SHP77 (cell line): ENCODE results near the gene SLC14A1.

Experiments used
- DNase-seq, 2 experiments: peaks; one replicate each; lab custom pipeline; 2025; lab: John Stamatoyannopoulos, UW

SLC14A1 gene

GRCh38 chr18:45722899-45723298, 1.1 kb upstream of the SLC14A1 start:
- peak; percentile 57 to 66 for DNase-seq

GRCh38 chr18:45724601-45725000, 620 bp downstream of the SLC14A1 start:
- no peak for DNase-seq

DNA sequence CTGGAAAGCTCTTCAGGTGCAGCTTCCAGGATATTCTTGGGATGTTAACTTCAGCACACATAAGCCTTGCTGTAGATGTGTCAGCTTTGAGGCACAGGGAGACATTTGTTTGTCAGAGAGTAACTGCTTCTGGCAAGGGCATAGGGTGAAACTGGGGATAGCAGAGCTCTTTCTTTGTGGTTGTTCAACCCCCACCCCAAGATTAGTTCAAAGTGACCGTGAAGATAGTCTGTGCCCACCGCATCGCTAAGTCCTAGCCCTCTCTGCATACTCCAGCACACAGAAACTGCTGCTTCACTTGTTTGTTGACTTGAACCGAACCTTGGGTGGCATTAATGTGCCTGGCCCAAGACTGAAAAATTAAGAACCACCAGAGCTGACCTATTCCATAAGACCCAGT, 1.4 kb downstream of the SLC14A1 start:
- DNase-seq: no peak

DNA sequence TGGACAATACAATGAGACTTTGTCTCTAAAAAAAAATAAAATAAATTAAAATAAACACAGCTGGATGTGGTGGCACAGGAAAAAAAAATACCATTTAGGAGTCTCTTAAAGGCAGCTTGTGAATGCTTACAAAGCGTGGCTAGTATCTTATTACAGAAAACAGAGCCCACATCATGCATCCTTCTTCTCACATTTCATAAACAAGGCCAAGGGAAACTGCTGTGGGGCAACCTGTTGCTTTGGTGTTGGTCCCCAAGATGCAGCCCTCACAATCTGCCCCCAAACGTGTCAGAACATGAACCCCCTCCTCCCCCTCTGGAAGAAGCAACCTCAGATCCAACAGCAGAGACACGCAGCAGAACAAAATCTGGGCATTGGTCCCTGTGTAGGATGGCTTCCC, 2.6 kb downstream of the SLC14A1 start:
- no peak for DNase-seq

DNA sequence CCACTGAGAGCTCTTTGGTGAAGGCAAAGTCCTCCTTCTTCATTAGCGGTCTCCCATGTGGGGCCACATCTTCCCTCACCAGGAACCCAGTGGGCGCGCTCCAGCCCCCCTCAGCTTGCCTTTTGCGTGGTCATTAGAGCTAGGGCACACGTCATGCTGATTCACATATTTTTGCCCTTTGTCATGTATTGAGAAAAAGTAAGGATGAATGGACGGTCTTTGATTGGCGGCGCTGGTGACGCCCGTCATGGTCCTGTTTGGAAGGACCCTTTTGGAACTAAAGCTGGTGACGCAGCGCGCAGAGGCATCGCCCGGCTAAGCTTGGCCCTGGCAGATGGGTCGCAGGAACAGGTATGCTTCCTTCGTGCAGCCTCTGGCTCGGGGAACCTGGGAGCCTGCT, 3.1 kb downstream of the SLC14A1 start:
- DNase-seq: no peak

- DNase-seq: no peak
Observed at GRCh38 chr18:45728336-45729010, 4.5 kb downstream of the SLC14A1 start.

DNA sequence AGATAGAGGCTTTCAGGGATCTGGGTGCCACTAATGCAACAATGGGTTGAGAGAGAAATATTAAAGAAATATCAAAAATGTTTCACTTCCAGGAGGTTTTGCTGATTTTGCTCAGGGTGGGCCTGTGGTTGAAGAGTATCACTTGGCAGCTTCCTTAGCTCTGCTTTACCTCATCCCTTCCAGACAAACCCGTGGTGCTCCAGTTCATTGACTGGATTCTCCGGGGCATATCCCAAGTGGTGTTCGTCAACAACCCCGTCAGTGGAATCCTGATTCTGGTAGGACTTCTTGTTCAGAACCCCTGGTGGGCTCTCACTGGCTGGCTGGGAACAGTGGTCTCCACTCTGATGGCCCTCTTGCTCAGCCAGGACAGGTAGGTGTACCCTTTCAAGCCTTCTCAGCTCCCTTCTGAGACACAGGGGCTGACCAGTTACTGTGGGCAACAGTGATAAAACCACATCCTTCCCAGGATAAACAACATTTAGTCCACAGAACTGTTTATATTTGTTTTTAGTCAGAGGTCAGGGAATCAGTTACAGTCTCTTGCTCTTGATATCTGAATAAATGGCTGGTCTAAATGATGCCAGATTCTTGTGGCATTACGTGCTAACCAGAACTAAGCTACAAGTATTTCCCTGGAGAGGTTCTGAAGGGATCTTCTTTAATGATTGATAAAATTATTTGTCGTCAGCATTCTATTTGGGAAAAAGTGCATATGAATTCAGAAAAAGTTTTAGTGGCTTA, 7.0 kb downstream of the SLC14A1 start:
- DNase-seq: no peak

- DNase-seq: no peak
Observed at GRCh38 chr18:45731716-45732115, 7.7 kb downstream of the SLC14A1 start.

DNA sequence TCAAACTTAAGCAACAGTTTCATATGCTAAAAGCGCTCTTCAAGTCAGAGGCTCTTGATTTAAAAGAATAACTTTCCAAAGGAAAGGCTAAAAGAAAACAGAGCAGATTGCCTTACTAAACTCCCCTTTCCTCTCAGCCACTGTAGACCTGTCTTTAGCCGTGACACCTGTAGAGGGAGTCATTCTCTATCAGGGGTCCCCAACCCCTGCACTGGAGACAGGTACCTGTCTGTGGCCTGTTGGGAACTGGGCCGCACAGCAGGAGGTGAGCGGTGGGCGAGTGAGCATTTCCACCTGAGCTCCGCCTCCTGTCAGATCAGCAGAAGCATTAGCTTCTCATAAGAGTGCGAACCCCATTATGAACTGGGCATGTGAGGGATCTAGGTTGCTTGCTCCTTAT, 9.6 kb downstream of the SLC14A1 start:
- DNase-seq: no peak

DNA sequence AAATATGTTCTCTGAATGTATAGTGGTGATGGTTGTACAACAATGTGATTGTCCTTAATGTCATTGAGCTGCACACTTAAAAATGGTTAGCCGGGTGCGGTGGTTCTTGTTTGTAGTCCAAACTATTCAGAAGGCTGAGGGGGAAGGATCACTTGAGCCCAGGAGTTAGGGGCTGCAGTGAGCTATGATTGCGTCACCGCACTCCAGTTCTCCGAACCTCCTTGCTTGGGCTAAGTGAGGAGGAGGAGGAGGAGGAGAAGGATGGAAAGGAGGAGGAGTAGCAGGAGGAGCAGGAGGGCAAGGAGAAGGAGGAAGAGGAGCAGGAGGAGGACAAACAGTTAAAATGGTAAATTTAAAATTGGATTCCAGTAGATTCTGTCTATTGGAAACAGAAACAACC, 10.5 kb downstream of the SLC14A1 start:
- DNase-seq: no peak

GRCh38 chr18:45734944-45735343, 11.0 kb downstream of the SLC14A1 start:
- no peak for DNase-seq

DNA sequence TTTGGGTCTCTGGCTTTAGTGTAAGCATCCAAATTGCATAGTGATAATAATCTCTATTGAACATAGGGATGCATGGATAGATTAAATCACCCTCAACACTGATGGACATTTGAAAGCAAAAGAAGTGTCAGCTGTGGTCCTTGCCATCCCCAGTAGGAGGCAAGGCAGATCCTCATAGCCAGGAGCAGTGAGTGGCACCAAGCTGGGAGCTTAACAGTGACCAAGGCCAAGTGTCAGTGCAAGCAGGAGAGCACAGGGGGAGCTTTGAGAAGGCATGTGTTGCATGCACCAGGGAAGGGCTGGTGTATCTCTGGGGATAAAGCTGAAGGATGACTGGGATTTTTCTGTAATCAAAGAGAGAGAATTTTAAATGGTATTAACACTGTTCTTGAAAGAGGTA, 14.7 kb downstream of the SLC14A1 start:
- DNase-seq: no peak

- DNase-seq: no peak
Observed at GRCh38 chr18:45739268-45739667, 15.3 kb downstream of the SLC14A1 start.

GRCh38 chr18:45739848-45740247, 15.9 kb downstream of the SLC14A1 start:
- DNase-seq: no peak

- DNase-seq: no peak
Observed at GRCh38 chr18:45741056-45741455, 17.1 kb downstream of the SLC14A1 start.

- no peak for DNase-seq
Observed at GRCh38 chr18:45745817-45746461, 22.0 kb downstream of the SLC14A1 start.

GRCh38 chr18:45748501-45748900, 24.5 kb downstream of the SLC14A1 start:
- DNase-seq: no peak

DNA sequence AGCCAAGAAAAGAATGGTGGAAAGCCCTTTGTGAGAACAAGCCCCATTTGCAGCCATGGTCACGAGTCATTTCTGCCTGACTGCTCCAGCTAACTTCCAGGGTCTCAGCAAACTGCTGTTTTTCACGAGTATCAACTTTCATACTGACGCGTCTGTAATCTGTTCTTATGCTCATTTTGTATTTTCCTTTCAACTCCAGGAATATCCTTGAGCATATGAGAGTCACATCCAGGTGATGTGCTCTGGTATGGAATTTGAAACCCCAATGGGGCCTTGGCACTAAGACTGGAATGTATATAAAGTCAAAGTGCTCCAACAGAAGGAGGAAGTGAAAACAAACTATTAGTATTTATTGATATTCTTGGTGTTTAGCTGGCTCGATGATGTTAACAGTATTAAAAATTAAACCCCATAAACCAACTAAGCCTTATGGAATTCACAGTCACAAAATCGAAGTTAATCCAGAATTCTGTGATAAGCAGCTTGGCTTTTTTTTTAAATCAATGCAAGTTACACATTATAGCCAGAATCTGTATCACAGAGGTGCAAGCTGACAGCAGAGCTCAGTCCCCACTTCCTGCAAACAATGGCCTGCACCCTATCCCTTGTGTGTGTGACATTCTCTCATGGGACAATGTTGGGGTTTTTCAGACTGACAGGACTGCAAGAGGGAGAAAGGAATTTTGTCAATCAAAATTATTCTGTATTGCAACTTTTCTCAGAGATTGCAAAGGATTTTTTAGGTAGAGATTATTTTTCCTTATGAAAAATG, 26.1 kb downstream of the SLC14A1 start:
- DNase-seq: no peak

DNA sequence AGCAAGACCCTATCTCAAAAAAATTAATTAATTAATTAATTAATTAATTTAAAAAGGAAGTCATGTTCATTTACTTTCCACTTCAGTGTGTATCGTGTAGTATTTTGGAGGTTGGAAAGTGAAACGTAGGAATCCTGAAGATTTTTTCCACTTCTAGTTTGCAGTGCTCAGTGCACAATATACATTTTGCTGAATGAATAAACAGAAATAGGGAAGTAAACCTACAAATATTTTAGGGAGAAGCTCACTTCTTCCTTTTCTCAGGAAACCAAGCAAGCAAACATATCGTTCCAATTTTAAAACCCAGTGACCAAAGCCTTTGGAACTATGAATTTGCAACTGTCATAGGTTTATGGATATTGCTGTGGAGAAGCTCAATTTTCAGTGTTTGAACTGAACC, 27.8 kb downstream of the SLC14A1 start:
- DNase-seq: no peak

- DNase-seq: no peak
Observed at GRCh38 chr18:45752681-45753080, 28.7 kb downstream of the SLC14A1 start.

- no peak for DNase-seq
Observed at GRCh38 chr18:45753286-45753685, 29.3 kb downstream of the SLC14A1 start.

- peak in 1 of 2 experiments; percentile 37 for DNase-seq
Observed at GRCh38 chr18:45755934-45756333, 32.0 kb downstream of the SLC14A1 start.
